Naive B cell (primary cell): ENCODE data around the gene COL6A1. TPM values are rescaled to one million over a fixed set of nuclear protein-coding genes. Genes with fewer than 3 reads are reported as not detected.
A peak's percentile ranks its signal among the peaks of the same experiment; 100 is the strongest.

Experiments used
- ATAC-seq, 2 donors: fragments of 150-1000 bp; cut with Tn5 transposase; 2 replicates each; pipeline ENCODE4 v1.10.0; 2021; ENCODE audit warnings: low read depth in 2 of 2, mild to moderate bottlenecking in 2 of 2, moderate library complexity in 2 of 2
- DNase-seq: peaks from one replicate; pipeline ENCODE4 v3.0.0; 2022
- H3K27ac Mint-ChIP-seq, 6 donors: one replicate each; pipeline ENCODE4 v1.8.0; 2020 to 2022; ENCODE audit warnings: mild to moderate bottlenecking in 6 of 6, mixed read lengths in 6 of 6, moderate library complexity in 5 of 6, inconsistent platforms in 2 of 6
- H3K27me3 Mint-ChIP-seq, 3 donors: one replicate each; pipeline ENCODE4 v1.8.0; 2021 to 2022; ENCODE audit warnings: mixed read lengths in 3 of 3, mild to moderate bottlenecking in 1 of 3
- H3K36me3 Mint-ChIP-seq, 2 donors: one replicate each; pipeline ENCODE4 v1.8.0; 2020 to 2022; ENCODE audit warnings: mixed read lengths in 2 of 2, inconsistent platforms in 1 of 2, mild to moderate bottlenecking in 1 of 2
- H3K4me1 Mint-ChIP-seq, 3 donors: one replicate each; pipeline ENCODE4 v1.8.0; 2020 to 2022; ENCODE audit warnings: mixed read lengths in 3 of 3, inconsistent platforms in 1 of 3, mild to moderate bottlenecking in 1 of 3, moderate library complexity in 1 of 3
- H3K4me3 Mint-ChIP-seq, 8 donors: one replicate each; pipeline ENCODE4 v1.8.0; 2020 to 2022; ENCODE audit warnings: mild to moderate bottlenecking in 8 of 8, mixed read lengths in 8 of 8, moderate library complexity in 8 of 8, inconsistent platforms in 2 of 8
- H3K9me3 Mint-ChIP-seq, 7 donors: one replicate each; pipeline ENCODE4 v1.8.0; 2020 to 2022; ENCODE audit warnings: mixed read lengths in 7 of 7, mild to moderate bottlenecking in 5 of 7, inconsistent platforms in 2 of 7, moderate library complexity in 1 of 7
- polyA plus RNA-seq, 6 donors: library from polyadenylated mRNA; unstranded; fragments of 300-500 nt; fragmentation: Illumina TruSeq; gene quantifications; one replicate each; pipeline ENCODE4 v1.2.3, GENCODE V29; 2021; ENCODE audit warnings: low read depth in 6 of 6

The COL6A1 gene
- polyA plus RNA-seq, 6 donors from 2014 or later = not detected

- peak overlapping the region in 1 of 6 donors; percentile 29 for H3K27ac Mint-ChIP-seq
- H3K4me1 Mint-ChIP-seq = peaks cover 0 to 7% (median 4%) of the 10 kb centered on the region in 3 donors
- H3K4me3 Mint-ChIP-seq = no peak overlapping the region
- H3K27me3 Mint-ChIP-seq = peaks cover 6 to 15% (median 9%) of the 10 kb centered on the region in 3 donors
- ATAC-seq (no peak), DNase-seq (no peak)
- peaks cover 0 to 11% (median 0%) of the 10 kb centered on the region in 7 donors for H3K9me3 Mint-ChIP-seq
- no peaks in the 10 kb centered on the region for H3K36me3 Mint-ChIP-seq
Measured at GRCh38 chr21:45983981-45984551, 2.5 kb downstream of the COL6A1 start.

DNA sequence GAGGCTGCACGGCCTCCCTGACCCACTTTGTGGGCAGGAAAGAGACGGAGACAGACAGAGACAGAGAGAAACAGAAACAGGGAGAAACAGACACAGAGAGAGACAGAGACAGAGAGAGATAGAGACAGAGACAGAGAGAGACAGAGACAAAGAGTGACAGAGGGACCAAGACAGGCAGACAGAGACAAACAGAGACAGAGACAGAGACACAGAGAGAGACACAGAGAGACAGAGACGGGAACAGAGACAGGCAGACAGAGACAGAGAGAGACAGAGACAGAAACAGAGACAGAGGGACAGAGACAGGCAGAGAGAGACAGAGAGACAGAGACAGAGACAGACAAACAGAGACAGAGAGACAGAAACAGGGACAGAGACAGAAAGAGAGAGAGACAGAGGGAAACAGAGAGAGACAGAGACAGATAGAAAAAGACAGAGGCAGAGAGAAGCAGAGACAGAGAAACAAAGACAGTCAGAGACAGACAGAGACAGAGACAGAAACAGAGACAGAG lies 3.1 kb downstream of the COL6A1 start:
- H3K4me1 Mint-ChIP-seq = peaks cover 0 to 7% (median 4%) of the 10 kb centered on the region in 3 donors
- H3K9me3 Mint-ChIP-seq = peaks cover 0 to 11% (median 0%) of the 10 kb centered on the region in 7 donors
- peak overlapping the region in 2 of 8 donors; percentile 51 to 70 for H3K4me3 Mint-ChIP-seq
- DNase-seq = no peak
- peak overlapping the region in 2 of 6 donors; percentile 81 to 91 for H3K27ac Mint-ChIP-seq
- no peak for ATAC-seq
- peaks cover 2 to 15% (median 9%) of the 10 kb centered on the region in 3 donors for H3K27me3 Mint-ChIP-seq
- H3K36me3 Mint-ChIP-seq = no peaks in the 10 kb centered on the region

GRCh38 chr21:45985471-45986315 lies 4.1 kb downstream of the COL6A1 start:
- no peak overlapping the region for H3K4me3 Mint-ChIP-seq
- H3K9me3 Mint-ChIP-seq = peaks cover 0 to 11% (median 0%) of the 10 kb centered on the region in 7 donors
- no peak overlapping the region for H3K27ac Mint-ChIP-seq
- peaks cover 0 to 15% (median 9%) of the 10 kb centered on the region in 3 donors for H3K27me3 Mint-ChIP-seq
- peaks cover 0 to 7% (median 4%) of the 10 kb centered on the region in 3 donors for H3K4me1 Mint-ChIP-seq
- no peak for DNase-seq
- no peak for ATAC-seq
- H3K36me3 Mint-ChIP-seq = no peaks in the 10 kb centered on the region

DNA sequence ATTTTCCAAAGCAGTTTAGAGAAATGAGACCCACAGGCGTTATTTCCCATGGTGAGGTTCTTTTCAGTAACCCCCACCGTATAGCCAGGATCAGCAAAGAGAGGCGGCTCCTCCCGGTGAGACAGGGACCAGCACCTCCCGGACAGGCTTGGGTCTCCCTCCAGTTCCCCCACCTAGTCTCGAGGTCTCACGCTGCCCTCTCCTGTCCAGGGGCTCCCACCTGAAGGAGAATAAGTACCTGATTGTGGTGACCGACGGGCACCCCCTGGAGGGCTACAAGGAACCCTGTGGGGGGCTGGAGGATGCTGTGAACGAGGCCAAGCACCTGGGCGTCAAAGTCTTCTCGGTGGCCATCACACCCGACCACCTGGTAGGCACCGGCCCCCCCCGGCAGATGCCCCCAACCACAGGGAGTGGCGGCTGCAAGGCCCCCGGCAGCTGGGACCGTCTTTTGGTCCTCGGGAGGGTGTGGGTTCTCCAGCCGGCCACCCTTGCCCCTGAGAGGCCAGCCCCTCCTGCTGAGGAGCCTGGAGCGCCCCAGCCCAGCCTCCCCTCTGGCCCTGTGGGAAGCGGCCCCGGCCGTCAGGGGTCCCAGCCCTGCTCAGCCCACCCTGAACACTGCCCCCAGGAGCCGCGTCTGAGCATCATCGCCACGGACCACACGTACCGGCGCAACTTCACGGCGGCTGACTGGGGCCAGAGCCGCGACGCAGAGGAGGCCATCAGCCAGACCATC lies 4.9 kb downstream of the COL6A1 start:
- Mint-ChIP-seq H3K9me3 (peaks cover 0 to 11% (median 0%) of the 10 kb centered on the region in 7 donors), H3K36me3 (no peaks in the 10 kb centered on the region), H3K4me1 (peaks cover 0 to 7% (median 4%) of the 10 kb centered on the region in 3 donors), H3K27ac (no peak overlapping the region), H3K27me3 (peaks cover 0 to 15% (median 9%) of the 10 kb centered on the region in 3 donors), H3K4me3 (no peak overlapping the region)
- no peak for ATAC-seq
- no peak for DNase-seq

- H3K27ac Mint-ChIP-seq = no peak overlapping the region
- H3K4me3 Mint-ChIP-seq = no peak overlapping the region
- H3K27me3 Mint-ChIP-seq = peaks cover 0 to 15% (median 9%) of the 10 kb centered on the region in 3 donors
- peaks cover 0 to 7% (median 4%) of the 10 kb centered on the region in 3 donors for H3K4me1 Mint-ChIP-seq
- peaks cover 0 to 11% (median 0%) of the 10 kb centered on the region in 7 donors for H3K9me3 Mint-ChIP-seq
- ATAC-seq (no peak), DNase-seq (no peak)
- H3K36me3 Mint-ChIP-seq = no peaks in the 10 kb centered on the region
Measured at GRCh38 chr21:45987121-45987711, 5.6 kb downstream of the COL6A1 start.

GRCh38 chr21:45988366-45989347 lies 7.1 kb downstream of the COL6A1 start:
- Mint-ChIP-seq H3K4me1 (peaks cover 0 to 7% (median 4%) of the 10 kb centered on the region in 3 donors), H3K4me3 (no peak overlapping the region), H3K9me3 (peaks cover 0 to 11% (median 0%) of the 10 kb centered on the region in 7 donors), H3K36me3 (no peaks in the 10 kb centered on the region), H3K27me3 (peaks cover 0 to 15% (median 9%) of the 10 kb centered on the region in 3 donors), H3K27ac (no peak overlapping the region)
- DNase-seq (no peak), ATAC-seq (no peak)

DNA sequence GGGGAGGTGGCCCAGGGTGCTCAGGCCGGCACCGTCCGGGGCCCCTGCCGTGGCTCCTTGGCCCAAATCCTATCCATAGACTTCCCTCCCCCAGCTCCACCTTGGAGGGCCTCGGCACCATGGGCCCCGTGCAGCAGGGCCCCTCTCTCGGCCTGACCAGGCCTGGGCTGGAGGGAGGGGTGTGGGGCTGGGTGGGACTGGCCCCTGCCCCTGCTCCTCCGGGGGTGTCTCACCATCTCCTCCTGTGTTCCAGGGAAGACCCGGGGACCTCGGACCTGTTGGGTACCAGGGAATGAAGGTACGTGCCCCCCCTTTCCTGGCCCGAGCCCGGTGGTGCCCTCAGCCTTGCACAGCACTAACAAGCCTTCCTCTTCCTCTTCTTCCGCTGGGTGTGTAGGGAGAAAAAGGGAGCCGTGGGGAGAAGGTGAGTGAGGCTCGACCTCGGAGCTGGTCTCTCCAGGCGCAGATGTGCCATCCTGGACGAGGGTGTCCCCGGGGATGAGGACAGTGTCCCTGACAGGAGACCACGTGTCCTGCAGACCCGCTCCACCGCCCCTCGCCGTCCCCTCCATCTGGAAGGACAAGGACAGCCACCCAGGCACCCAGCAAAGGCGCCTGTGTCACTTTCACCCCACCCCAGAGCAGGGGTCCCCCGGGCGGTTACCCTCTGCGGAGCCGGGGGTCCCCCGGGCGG lies 7.9 kb downstream of the COL6A1 start:
- DNase-seq (no peak), ATAC-seq (no peak)
- Mint-ChIP-seq H3K9me3 (peaks cover 0 to 9% (median 0%) of the 10 kb centered on the region in 7 donors), H3K4me1 (peaks cover 0 to 6% (median 4%) of the 10 kb centered on the region in 3 donors), H3K4me3 (no peak overlapping the region), H3K27me3 (peaks cover 0 to 11% (median 8%) of the 10 kb centered on the region in 3 donors), H3K27ac (no peak overlapping the region), H3K36me3 (no peaks in the 10 kb centered on the region)

GRCh38 chr21:45990049-45990711 lies 8.6 kb downstream of the COL6A1 start:
- ATAC-seq (no peak), DNase-seq (no peak)
- no peaks in the 10 kb centered on the region for H3K36me3 Mint-ChIP-seq
- H3K9me3 Mint-ChIP-seq = peaks cover 0 to 2% (median 0%) of the 10 kb centered on the region in 7 donors
- H3K4me1 Mint-ChIP-seq = no peaks in the 10 kb centered on the region
- H3K27me3 Mint-ChIP-seq = peaks cover 0 to 4% (median 1%) of the 10 kb centered on the region in 3 donors
- no peak overlapping the region for H3K4me3 Mint-ChIP-seq
- H3K27ac Mint-ChIP-seq = no peak overlapping the region

DNA sequence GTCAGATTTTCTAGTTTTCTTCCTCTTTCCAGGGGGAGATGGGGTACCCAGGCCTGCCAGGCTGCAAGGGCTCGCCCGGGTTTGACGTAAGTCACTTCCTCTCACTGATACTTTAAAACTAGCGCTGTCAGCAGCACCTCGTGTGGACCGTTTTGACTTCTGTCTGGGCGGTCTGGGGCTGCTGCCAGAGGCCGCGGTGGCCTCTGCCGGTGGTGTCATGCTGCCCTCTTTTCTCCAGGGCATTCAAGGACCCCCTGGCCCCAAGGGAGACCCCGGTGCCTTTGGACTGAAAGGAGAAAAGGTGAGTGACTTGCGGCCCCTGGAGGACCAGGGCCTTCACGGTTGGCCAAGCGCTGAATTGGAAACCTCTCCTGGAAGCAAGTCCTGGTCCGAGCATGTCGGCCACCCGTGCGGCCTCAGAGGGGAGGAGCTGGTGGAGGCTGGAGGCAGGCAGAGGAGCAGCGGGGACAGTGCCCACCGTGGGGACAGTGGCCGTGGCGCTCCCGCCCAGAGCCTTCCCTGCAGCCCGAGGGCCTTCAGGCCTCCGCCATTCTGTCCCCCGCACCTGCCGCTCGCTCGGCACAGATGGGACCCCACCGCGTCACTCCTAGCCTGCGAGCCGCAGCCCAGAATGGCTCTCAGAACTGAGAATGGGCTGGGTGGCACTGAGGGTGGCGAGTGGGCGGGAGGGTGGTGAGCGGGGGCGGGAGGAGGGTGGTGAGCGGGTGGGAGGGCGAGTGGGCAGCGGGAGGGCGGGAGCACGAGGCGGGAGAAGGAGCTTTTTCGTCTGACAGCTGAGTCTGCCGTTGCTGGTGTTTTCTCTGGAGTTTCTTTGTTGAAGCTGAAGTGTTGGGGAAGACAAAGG lies 9.4 kb downstream of the COL6A1 start:
- H3K27me3 Mint-ChIP-seq = no peaks in the 10 kb centered on the region
- no peaks in the 10 kb centered on the region for H3K4me1 Mint-ChIP-seq
- no peak for ATAC-seq
- no peaks in the 10 kb centered on the region for H3K36me3 Mint-ChIP-seq
- no peaks in the 10 kb centered on the region for H3K9me3 Mint-ChIP-seq
- no peak overlapping the region for H3K27ac Mint-ChIP-seq
- no peak overlapping the region for H3K4me3 Mint-ChIP-seq
- DNase-seq = no peak

- Mint-ChIP-seq H3K4me1 (no peaks in the 10 kb centered on the region), H3K36me3 (no peaks in the 10 kb centered on the region), H3K4me3 (no peak overlapping the region), H3K27ac (no peak overlapping the region), H3K27me3 (no peaks in the 10 kb centered on the region), H3K9me3 (no peaks in the 10 kb centered on the region)
- ATAC-seq (no peak), DNase-seq (no peak)
Measured at GRCh38 chr21:45991606-45992300, 10.2 kb downstream of the COL6A1 start.
